Measurements from ENCODE around the gene MCMBP.
"Not testable (repeated sequence)": the region's sequence is repeated elsewhere in the genome, so short reads cannot be mapped to it uniquely, and the experiment has no call there.

The MCMBP gene

GRCh38 chr10:119832951-119833350 is 39.7 kb downstream of the MCMBP start:
- no peak for DNase-seq (ENCODE audit: low read depth in 2 of 2)

DNA sequence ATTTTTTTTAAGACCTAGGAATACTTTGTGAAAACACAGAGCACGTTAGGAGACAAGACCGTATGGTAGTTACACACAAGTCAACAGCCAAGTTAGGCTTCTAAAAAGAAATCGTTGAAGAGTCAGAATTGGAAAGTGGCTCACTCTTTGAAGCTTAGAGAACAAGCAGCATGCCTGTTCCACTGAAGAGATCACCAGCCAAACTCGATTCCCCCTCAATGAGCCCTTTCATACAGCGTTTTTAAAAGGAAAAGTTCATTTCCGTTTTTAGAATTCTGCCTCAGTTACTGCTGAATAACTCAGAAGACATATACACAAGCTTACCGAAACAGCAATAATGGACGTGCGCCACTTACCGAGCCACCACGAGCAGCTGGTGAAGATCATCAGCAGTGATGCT is 41.0 kb downstream of the MCMBP start:
- no peak for DNase-seq (ENCODE audit: low read depth in 2 of 2)

- no peak for DNase-seq (ENCODE audit: low read depth in 2 of 2)
Observed at GRCh38 chr10:119830851-119831250, 41.8 kb downstream of the MCMBP start.

GRCh38 chr10:119829429-119829828 is 43.2 kb downstream of the MCMBP start:
- no peak for DNase-seq (ENCODE audit: low read depth in 2 of 2)

DNA sequence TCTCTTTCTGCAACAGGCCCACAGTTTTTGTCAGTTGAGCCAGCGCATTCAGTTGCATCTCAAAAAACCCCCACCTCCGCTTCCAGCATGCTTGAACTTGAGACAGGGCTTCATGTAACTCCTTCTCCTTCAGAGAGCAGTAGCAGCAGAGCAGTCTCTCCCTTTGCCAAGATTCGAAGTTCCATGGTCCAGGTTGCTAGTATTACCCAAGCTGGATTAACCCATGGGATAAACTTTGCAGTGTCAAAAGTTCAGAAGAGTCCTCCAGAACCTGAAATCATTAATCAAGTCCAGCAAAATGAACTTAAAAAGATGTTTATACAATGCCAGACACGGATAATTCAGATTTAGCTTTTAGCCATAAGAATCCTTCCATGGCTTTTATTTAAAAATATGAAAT is 45.2 kb downstream of the MCMBP start:
- no peak for DNase-seq (ENCODE audit: low read depth in 2 of 2)

- no peak for DNase-seq (ENCODE audit: low read depth in 2 of 2)
Observed at GRCh38 chr10:119826771-119827170, 45.9 kb downstream of the MCMBP start.

- no peak for DNase-seq (ENCODE audit: low read depth in 2 of 2)
Observed at GRCh38 chr10:119824299-119824698, 48.3 kb downstream of the MCMBP start.

GRCh38 chr10:119821182-119821581 is 51.5 kb downstream of the MCMBP start:
- no peak for DNase-seq (ENCODE audit: low read depth in 2 of 2)

GRCh38 chr10:119818889-119819270 is 53.8 kb downstream of the MCMBP start:
- DNase-seq (ENCODE audit: low read depth in 2 of 2) = no peak

- DNase-seq (ENCODE audit: low read depth in 2 of 2) = peak; percentile 46 to 52
Observed at GRCh38 chr10:119817991-119818888, 54.4 kb downstream of the MCMBP start.

- DNase-seq (ENCODE audit: low read depth in 2 of 2) = no peak
Observed at GRCh38 chr10:119815671-119816070, 57.0 kb downstream of the MCMBP start.

DNA sequence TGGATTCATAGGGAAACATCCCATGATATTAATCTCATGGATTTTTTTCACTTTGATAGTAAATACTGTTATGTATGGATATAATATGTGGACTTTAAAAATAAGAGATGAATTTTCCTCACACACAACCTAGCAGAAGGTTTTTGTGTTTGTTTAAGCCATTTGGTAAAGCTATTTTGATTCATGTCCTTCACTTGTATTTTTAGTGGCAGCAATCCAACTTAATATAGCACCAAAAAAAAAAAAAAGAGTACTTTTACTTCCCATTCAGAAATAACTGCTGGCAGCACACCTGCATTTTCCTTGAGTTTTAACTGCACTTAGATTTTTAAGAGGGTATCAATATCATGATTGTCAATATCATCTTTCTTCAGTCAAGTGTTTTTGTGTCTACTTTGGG is 60.0 kb downstream of the MCMBP start:
- DNase-seq (ENCODE audit: low read depth in 2 of 2) = no peak

- DNase-seq (ENCODE audit: low read depth in 2 of 2) = no peak
Observed at GRCh38 chr10:119811122-119811521, 61.5 kb downstream of the MCMBP start.

- DNase-seq (ENCODE audit: low read depth in 2 of 2) = peak; percentile 78 to 80
Observed at GRCh38 chr10:119807960-119808697, 64.5 kb downstream of the MCMBP start.

DNA sequence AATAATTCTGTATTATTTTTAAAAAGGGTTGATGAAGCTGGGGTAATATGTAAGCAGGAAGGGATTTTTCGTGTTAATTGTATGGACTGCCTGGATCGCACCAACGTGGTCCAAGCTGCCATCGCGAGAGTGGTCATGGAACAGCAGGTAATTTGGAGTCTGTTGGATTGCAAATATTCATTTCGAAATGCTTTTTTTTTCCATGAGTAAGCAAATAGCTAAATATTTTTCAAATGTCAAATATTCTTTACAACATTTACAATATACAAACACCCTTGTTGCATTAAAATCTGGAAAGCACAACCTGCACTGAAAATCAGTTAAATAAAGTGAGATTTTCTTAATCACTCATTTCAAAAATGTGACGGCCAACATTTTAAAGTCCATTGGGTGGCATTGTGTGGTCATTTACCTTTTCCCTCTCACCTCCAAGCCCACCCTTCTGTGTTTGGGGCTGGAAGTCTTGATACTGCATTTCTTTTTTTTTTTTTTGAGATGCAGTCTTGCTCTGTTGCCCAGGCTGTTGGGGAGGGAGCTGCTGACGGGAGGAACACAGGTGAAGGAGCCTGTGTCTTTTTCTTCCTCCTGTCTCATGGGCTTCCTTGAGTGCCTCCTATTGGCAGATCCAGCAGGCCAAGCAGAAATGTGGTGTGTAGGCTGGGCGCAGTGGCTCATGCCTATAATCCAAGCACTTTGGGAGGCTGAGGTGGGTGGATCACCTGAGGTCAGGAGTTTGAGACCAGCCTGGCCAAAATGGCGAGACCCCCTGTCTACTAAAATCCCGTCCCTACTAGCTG is 66.1 kb downstream of the MCMBP start:
- no peak for DNase-seq (ENCODE audit: low read depth in 2 of 2)

- no peak for DNase-seq (ENCODE audit: low read depth in 2 of 2)
Observed at GRCh38 chr10:119805702-119806230, 66.9 kb downstream of the MCMBP start.

GRCh38 chr10:119803264-119803663 is 69.4 kb downstream of the MCMBP start:
- peak in 1 of 2 experiments; percentile 15 for DNase-seq (ENCODE audit: low read depth in 2 of 2)

DNA sequence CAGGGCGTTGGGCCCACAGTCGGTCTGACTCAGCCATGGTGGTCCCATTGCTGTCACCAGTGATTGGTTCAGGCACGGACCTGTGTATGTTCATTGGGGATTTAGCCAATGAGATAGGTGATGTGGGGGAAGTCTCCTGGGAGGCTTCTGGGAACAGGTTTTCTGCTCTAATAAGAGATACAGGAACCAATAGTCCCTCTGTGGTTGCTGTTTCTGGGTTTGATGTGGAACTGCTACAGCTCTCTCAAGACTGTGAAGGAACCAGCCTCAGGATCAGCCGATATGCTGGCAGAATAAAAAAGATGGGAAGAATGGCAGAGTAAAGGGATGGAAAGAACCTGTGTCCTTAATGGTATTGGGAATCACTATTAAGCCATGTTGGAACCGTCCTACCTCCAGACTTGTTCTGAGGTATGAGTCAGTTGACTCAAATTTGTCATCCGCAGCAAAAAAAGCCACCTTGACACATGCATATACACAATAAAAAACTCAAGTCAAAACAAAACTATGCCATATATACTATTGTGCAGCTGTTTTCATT is 70.6 kb downstream of the MCMBP start:
- DNase-seq (ENCODE audit: low read depth in 2 of 2) = no peak

GRCh38 chr10:119801176-119801575 is 71.5 kb downstream of the MCMBP start:
- DNase-seq (ENCODE audit: low read depth in 2 of 2) = no peak

GRCh38 chr10:119796039-119796438 is 76.6 kb downstream of the MCMBP start:
- DNase-seq (ENCODE audit: low read depth in 2 of 2) = no peak

DNA sequence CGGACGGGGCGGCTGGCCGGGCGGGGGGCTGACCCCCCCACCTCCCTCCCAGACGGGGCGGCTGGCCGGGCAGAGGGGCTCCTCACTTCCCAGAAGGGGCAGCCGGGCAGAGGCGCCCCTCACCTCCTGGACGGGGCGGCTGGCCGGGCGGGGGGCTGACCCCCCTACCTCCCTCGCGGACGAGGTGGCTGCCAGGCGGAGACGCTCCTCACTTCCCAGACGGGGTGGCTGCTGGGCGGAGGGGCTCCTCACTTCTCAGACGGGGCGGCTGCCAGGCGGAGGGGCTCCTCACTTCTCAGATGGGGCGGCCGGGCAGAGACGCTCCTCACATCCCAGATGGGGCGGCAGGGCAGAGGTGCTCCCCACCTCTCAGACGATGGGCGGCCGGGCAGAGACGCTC is 77.5 kb downstream of the MCMBP start:
- not testable (repeated sequence) for DNase-seq (ENCODE audit: low read depth in 2 of 2)

Data from fibroblast of skin of left biceps (primary cell).